ENCODE measurements around the gene COA1. TPM values are rescaled to one million over a fixed set of nuclear protein-coding genes. Genes with fewer than 3 reads are reported as not detected.

COA1 gene
- polyA plus RNA-seq, 1 of the 3 experiments (the other 2 are of a cell fraction): 42.8 TPM

GRCh38 chr7:43592326-43592725 is 137.0 kb downstream of the COA1 start:
- H3K27me3 ChIP-seq (ENCODE audit: insufficient read depth): no peaks in the 10 kb centered on the region
- ChIA-PET POLR2A (no interaction called here), CTCF (interaction anchor here (1.5 to 3.2 kb wide), 2 partner anchors 10 to 106 kb away, joined by 4 to 27 read pairs; partner anchors contain the start of gene STK17A)
- H3K9me2 ChIP-seq: no peaks in the 10 kb centered on the region
- 95% methylated on average over 3 of the region's 3 CpGs for WGBS (ENCODE audit: low lambda C conversion rate)
- no peaks in the 10 kb centered on the region for H3K9me3 ChIP-seq
- peaks cover 100% of the 10 kb centered on the region for H3K79me2 ChIP-seq (ENCODE audit: insufficient read depth)
- peak overlapping the region in 1 of 2 experiments; percentile 46; a peak in 2 of 4 replicates for H3K27ac ChIP-seq (ENCODE audit: low read depth in 2 of 2, low read length in 1 of 2)
- 0 out of 2 replicates have a peak overlapping the region, but pooled peaks have one; percentile 21 for H3K4me2 ChIP-seq
- no peak overlapping the region for H3K9ac ChIP-seq
- peaks cover 16 to 48% of the 10 kb centered on the region in 2 experiments for H3K36me3 ChIP-seq (replicated peaks in 1 of 2; ENCODE audit: control insufficient read depth in 1 of 2, insufficient read depth in 2 of 2, low read length in 1 of 2)
- no peak overlapping the region for H2AFZ ChIP-seq (ENCODE audit: low read depth)
- TF ChIP-seq YY1 (IDR thresholded peaks at IDR 0.05; ENCODE audit: low read depth): 0 out of 2 replicates have a peak, but pooled peaks have one; percentile 13
- no peak for TF ChIP-seq CHD2 (IDR thresholded peaks at IDR 0.05; ENCODE audit: low read length, partially characterized antibody)
- peaks cover 0 to 24% of the 10 kb centered on the region in 2 experiments; a peak in 2 of 4 replicates for H3K4me1 ChIP-seq (ENCODE audit: control insufficient read depth in 1 of 2, insufficient read depth in 2 of 2, low read depth in 1 of 2, low read length in 1 of 2)
- no peak overlapping the region for H3K4me3 ChIP-seq (ENCODE audit: low read depth in 2 of 2, low read length in 1 of 2)
- H4K20me1 ChIP-seq (ENCODE audit: insufficient read depth): peaks cover 100% of the 10 kb centered on the region
- no peak for DNase-seq
- peaks cover 24% of the 10 kb centered on the region for H3F3A ChIP-seq (replicated peaks; ENCODE audit: insufficient read depth)

DNA sequence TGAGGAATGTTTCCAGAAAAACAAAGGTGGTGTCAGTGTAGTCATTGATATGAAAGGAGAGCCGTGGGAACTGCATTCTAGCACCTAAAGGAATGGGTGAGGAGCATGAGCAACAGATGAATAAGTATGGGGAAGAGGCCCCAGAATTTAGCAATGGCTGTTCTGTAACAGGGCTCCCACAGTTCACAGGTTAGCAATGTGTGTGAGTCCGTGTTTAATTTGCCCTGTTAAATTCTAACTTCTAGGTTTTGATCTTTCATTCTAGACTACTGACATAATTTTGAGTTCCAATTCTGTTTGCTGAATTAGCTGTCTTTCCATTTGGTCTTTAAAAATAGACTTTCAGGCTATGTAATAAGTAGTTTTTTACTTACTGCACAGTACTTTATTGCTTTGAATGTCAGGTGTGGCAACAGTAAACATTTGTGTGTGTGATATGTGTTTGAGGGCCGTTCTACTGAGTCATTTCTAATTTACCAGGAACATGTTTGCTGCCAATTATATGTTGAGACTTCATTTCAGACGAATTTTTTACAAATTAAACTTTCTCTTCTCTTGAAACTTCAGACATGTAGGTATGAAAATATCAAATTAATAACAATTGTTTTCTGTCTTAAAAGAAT is 137.7 kb downstream of the COA1 start:
- no peak for DNase-seq
- H4K20me1 ChIP-seq (ENCODE audit: insufficient read depth): peaks cover 100% of the 10 kb centered on the region
- no peak overlapping the region for H3K9ac ChIP-seq
- WGBS (ENCODE audit: low lambda C conversion rate): 58% methylated on average over 4 of the region's 4 CpGs
- H3K27ac ChIP-seq (ENCODE audit: low read depth in 2 of 2, low read length in 1 of 2): peak overlapping the region in 1 of 2 experiments; percentile 46; a peak in 2 of 4 replicates
- no peaks in the 10 kb centered on the region for H3K9me3 ChIP-seq
- peak overlapping the region; percentile 21; the same call in 1 of the 2 replicates for H3K4me2 ChIP-seq
- CTCF ChIA-PET: interaction anchor here (1.0 to 3.2 kb wide), 4 partner anchors 9 to 127 kb away, joined by 3 to 27 read pairs (median 4); partner anchors contain the start of gene STK17A
- H3K36me3 ChIP-seq (replicated peaks in 1 of 2; ENCODE audit: control insufficient read depth in 1 of 2, insufficient read depth in 2 of 2, low read length in 1 of 2): peaks cover 12 to 42% of the 10 kb centered on the region in 2 experiments
- no peak for TF ChIP-seq FOXJ3 (CRISPR knock-in tag; IDR thresholded peaks at IDR 0.05)
- 0 out of 2 replicates have a peak, but pooled peaks have one; percentile 3 for TF ChIP-seq FOSL2 (IDR thresholded peaks at IDR 0.05; ENCODE audit: borderline replicate concordance, low read depth)
- no peak for TF ChIP-seq NRF1 (IDR thresholded peaks at IDR 0.05; ENCODE audit: low read depth, low read length)
- no peak for TF ChIP-seq TAF1 (IDR thresholded peaks at IDR 0.05; ENCODE audit: borderline replicate concordance, low read depth, low read length)
- no peaks in the 10 kb centered on the region for H3K9me2 ChIP-seq
- peaks cover 100% of the 10 kb centered on the region for H3K79me2 ChIP-seq (ENCODE audit: insufficient read depth)
- peaks cover 0 to 28% of the 10 kb centered on the region in 2 experiments; a peak in 2 of 4 replicates for H3K4me1 ChIP-seq (ENCODE audit: control insufficient read depth in 1 of 2, insufficient read depth in 2 of 2, low read depth in 1 of 2, low read length in 1 of 2)
- no peak overlapping the region for H3K4me3 ChIP-seq (ENCODE audit: low read depth in 2 of 2, low read length in 1 of 2)
- H2AFZ ChIP-seq (ENCODE audit: low read depth): no peak overlapping the region
- no peaks in the 10 kb centered on the region for H3K27me3 ChIP-seq (ENCODE audit: insufficient read depth)
- peaks cover 26% of the 10 kb centered on the region for H3F3A ChIP-seq (replicated peaks; ENCODE audit: insufficient read depth)
- POLR2A ChIA-PET: no interaction called here

- peaks cover 2 to 28% of the 10 kb centered on the region in 2 experiments; a peak in 2 of 4 replicates for H3K4me1 ChIP-seq (ENCODE audit: control insufficient read depth in 1 of 2, insufficient read depth in 2 of 2, low read depth in 1 of 2, low read length in 1 of 2)
- H3K4me3 ChIP-seq (ENCODE audit: low read depth in 2 of 2, low read length in 1 of 2): no peak overlapping the region
- H3K9ac ChIP-seq: no peak overlapping the region
- H3F3A ChIP-seq (replicated peaks; ENCODE audit: insufficient read depth): peaks cover 22% of the 10 kb centered on the region
- ChIA-PET POLR2A (no interaction called here), CTCF (interaction anchor here (0.7 to 3.2 kb wide), 7 partner anchors 9 to 464 kb away, joined by 3 to 27 read pairs (median 3); partner anchors contain the start of gene STK17A)
- no peak for DNase-seq
- peaks cover 100% of the 10 kb centered on the region for H4K20me1 ChIP-seq (ENCODE audit: insufficient read depth)
- no peaks in the 10 kb centered on the region for H3K9me3 ChIP-seq
- peak overlapping the region in 1 of 2 experiments; percentile 46; a peak in 2 of 4 replicates for H3K27ac ChIP-seq (ENCODE audit: low read depth in 2 of 2, low read length in 1 of 2)
- peaks cover 100% of the 10 kb centered on the region for H3K79me2 ChIP-seq (ENCODE audit: insufficient read depth)
- H2AFZ ChIP-seq (ENCODE audit: low read depth): no peak overlapping the region
- H3K9me2 ChIP-seq: no peaks in the 10 kb centered on the region
- peaks cover 7 to 35% of the 10 kb centered on the region in 2 experiments for H3K36me3 ChIP-seq (replicated peaks in 1 of 2; ENCODE audit: control insufficient read depth in 1 of 2, insufficient read depth in 2 of 2, low read length in 1 of 2)
- WGBS (ENCODE audit: low lambda C conversion rate): 80% methylated on average over 2 of the region's 2 CpGs
- H3K4me2 ChIP-seq: peak overlapping the region; percentile 21; the same call in 1 of the 2 replicates
- H3K27me3 ChIP-seq (ENCODE audit: insufficient read depth): no peaks in the 10 kb centered on the region
- TF ChIP-seq, protein P1, sequence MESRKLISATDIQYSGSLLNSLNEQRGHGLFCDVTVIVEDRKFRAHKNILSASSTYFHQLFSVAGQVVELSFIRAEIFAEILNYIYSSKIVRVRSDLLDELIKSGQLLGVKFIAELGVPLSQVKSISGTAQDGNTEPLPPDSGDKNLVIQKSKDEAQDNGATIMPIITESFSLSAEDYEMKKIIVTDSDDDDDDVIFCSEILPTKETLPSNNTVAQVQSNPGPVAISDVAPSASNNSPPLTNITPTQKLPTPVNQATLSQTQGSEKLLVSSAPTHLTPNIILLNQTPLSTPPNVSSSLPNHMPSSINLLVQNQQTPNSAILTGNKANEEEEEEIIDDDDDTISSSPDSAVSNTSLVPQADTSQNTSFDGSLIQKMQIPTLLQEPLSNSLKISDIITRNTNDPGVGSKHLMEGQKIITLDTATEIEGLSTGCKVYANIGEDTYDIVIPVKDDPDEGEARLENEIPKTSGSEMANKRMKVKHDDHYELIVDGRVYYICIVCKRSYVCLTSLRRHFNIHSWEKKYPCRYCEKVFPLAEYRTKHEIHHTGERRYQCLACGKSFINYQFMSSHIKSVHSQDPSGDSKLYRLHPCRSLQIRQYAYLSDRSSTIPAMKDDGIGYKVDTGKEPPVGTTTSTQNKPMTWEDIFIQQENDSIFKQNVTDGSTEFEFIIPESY (IDR thresholded peaks at IDR 0.05; ENCODE audit: borderline replicate concordance, low read depth): no peak
- TF ChIP-seq EP300 (IDR thresholded peaks at IDR 0.05; ENCODE audit: borderline replicate concordance in 1 of 2, low read depth in 1 of 2, low read length in 1 of 2) (no peak), JUND (IDR thresholded peaks at IDR 0.05) (no peak), TEAD4 (IDR thresholded peaks at IDR 0.05; ENCODE audit: borderline replicate concordance, insufficient read depth) (no peak), YY1 (IDR thresholded peaks at IDR 0.05; ENCODE audit: low read depth) (no peak), ELF1 (IDR thresholded peaks at IDR 0.05) (no peak), PBX3 (IDR thresholded peaks at IDR 0.05) (no peak)
- TF ChIP-seq, protein P2, sequence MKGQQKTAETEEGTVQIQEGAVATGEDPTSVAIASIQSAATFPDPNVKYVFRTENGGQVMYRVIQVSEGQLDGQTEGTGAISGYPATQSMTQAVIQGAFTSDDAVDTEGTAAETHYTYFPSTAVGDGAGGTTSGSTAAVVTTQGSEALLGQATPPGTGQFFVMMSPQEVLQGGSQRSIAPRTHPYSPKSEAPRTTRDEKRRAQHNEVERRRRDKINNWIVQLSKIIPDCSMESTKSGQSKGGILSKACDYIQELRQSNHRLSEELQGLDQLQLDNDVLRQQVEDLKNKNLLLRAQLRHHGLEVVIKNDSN (IDR thresholded peaks at IDR 0.05; ENCODE audit: borderline replicate concordance, low read depth): no peak
- TF ChIP-seq, protein P3, sequence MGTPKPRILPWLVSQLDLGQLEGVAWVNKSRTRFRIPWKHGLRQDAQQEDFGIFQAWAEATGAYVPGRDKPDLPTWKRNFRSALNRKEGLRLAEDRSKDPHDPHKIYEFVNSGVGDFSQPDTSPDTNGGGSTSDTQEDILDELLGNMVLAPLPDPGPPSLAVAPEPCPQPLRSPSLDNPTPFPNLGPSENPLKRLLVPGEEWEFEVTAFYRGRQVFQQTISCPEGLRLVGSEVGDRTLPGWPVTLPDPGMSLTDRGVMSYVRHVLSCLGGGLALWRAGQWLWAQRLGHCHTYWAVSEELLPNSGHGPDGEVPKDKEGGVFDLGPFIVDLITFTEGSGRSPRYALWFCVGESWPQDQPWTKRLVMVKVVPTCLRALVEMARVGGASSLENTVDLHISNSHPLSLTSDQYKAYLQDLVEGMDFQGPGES (IDR thresholded peaks at IDR 0.05; ENCODE audit: low read depth, low read length): no peak
Measured at GRCh38 chr7:43590862-43591557, 138.3 kb downstream of the COA1 start.
